Activated CD4-positive, alpha-beta T cell treated with anti-CD3 and anti-CD28 coated beads, Interleukin-2, amount 50 U/mL, for 16 hours (primary cell): Measurements from ENCODE around the gene RNF41.
"Not testable (repeated sequence)": the region's sequence is repeated elsewhere in the genome, so short reads cannot be mapped to it uniquely, and the experiment has no call there.

Experiments
- DNase-seq: peaks from one replicate; pipeline ENCODE4 v3.0.0-alpha.2; 2020

RNF41 gene

DNA sequence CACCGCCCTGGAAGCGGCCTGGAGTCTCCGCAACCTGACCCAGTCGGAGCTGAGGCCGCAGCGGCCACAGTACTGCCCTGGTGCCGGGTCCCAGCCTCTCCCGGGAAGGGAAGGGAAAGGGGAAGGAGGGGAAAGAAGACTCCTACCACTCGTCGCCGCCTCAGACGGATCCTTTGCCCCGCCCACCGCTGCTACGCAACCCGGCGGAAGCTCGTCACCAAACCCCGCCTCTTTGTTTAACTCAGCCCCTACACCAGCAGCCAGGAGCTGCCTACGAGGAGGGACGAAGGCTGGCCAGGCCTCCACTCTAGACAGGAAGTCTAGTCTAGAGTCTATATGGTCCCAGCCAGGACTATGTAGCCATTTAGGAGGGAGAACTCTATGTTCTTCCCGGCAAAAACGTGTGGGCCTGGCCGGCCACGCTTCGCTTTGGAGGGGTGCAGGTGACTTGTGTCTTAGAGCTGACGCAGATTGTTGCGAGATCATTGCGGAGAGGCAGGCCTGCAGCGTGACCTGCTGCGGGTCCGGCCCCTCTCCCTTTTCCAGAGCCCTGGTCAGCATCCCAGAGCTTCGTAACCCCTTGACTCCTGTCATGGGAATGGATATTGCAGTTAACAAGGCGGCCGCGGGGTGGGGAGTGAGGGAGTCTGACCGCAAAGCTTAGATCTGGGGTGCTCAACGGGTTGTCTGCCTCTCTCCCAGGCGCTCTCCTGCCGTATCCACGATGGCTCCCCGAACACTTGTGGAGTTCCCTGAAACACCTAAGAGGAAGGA, at the start of gene RNF41:
RNF41 (minus strand) TSS at position 166 of the 774 bp plus-strand sequence. CDS start 7,875 bp downstream, outside the sequence.
- DNase-seq, result peak; percentile 94

DNA sequence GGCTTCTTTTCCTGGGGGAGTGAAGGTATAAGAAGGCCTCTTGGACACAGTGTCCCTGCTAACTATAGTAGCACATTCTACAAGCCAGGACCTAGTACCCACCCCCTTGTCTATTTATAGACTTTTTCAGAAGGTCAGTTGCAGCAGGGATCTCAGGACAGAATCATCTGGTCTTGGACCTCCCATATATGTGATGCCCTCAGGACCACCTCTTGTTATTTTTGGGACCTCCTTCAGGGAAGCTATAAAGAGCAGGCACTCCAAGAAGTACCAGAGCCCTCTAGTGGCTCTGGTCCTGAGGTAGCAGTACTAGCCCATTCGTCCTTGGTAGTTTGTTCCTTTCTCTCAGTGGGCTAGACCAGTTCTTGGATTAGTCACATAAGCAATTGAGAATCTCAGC, 49.3 kb upstream of the RNF41 start:
- no peak for DNase-seq

DNA sequence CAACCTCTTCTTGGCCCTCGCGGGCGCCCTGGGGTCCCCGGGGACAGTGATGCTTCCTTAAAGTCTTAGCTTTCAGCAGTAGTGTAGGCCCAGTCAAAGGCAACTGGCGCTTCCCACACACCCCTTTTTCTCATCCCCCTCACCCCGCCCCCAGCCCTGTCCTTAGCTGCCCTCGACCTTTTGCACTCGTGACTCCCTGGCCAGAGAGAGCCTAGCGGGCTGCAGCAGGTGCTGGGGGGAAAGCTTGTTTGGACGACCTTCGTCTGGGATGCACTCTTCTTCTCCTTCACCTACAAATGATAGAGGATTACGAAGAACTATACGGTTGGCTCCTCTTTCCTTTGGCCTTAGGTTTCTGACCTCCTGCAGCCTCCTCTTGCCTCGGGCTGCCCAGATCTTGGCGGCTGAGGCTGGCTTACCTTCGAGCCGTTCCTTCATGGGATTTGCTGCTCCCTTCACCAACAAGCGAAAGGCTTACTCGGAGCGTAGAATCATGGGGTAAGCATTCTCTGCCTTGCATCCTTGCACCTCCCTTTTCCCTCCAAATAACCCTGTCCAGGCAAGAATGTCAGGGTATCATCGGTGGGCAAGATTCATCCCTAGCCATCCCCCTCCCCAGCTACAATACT, 45.8 kb upstream of the RNF41 start:
- DNase-seq, result no peak

DNA sequence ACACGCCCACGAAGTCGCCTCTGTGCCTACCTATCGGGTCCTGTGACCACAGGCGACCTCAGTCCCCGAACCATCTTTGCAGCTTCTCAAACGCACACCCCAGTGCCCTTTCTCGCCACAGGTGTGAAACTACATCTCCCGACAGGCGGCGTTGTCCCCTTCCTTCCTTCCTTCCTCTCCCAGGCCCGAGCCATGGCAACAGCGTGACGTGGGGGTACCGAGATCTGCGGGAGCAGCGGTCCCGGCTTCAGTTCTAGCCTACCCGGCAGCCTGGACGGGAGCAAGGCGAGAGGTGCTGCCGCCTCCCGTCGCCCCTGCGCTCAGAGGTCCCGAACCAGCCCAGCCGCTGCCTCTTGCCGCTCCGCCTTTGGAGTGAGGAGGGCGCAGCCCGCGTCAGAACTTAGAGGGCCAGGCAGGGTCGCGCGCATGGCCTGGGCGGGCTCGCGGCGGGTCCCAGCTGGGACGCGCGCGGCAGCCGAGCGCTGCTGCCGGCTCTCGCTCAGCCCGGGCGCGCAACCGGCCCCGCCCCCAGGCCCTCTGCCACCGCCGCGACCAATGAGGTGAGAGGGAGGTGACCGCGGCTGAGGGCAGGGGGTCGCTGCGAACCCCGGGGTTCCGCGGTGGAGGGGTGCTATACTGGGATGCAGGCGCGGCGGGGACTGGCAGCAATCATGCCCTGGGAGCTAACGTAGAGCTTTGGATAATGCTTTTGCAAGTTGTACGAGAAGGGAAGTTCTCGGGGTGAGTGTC, 45.1 kb upstream of the RNF41 start, which contains the start of gene COQ10A:
COQ10A (plus strand) TSS at position 250 of the 750 bp plus-strand sequence; CDS start at position 427, 177 bp downstream.
- peak; percentile 88 for DNase-seq

DNA sequence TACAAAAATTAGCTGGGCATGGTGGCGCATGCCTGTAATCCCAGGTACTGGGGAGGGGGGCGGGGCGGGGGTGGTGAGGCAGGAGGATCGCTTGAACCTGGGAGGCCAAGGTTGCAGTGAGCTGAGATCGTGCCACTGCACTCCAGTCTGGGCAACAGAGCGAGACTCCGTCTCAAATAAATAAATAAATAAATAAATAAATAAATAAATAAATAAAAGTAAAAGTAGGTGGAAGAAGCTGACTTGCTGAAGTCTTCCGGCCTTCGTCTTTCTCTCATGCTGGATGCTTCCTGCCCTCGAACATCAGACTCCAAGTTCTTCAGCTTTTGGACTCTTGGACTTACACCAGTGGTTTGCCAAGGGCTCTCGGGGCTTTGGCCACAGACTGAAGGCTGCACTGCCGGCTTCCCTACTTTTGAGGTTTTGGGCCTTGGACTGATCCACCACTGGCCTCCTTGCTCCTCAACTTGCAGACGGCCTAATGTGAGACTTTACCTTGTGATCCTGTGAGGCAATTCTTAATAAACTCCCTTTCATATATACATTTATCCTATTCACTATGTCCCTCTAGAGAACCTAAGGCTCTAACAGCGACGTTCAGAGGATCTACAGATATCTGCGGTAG, 44.5 kb upstream of the RNF41 start:
- not testable (repeated sequence) for DNase-seq

DNA sequence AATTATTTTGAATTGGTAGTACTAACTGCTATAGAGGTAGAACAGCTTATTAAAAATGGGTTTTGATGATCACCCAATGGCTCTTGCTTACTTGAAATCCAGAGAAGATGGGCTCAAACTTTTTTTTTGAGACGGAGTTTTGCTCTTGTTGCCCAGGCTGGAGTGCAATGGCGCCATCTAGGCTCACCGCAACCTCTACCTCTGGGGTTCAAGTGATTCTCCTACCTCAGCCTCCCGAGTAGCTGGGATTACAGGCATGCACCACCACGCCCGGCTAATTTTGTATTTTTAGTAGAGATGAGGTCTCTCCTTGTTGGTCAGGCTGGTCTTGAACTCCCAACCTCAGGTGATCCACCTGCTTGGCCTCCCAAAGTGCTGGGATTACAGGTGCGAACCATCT, 41.2 kb upstream of the RNF41 start:
- DNase-seq, result not testable (repeated sequence)

DNA sequence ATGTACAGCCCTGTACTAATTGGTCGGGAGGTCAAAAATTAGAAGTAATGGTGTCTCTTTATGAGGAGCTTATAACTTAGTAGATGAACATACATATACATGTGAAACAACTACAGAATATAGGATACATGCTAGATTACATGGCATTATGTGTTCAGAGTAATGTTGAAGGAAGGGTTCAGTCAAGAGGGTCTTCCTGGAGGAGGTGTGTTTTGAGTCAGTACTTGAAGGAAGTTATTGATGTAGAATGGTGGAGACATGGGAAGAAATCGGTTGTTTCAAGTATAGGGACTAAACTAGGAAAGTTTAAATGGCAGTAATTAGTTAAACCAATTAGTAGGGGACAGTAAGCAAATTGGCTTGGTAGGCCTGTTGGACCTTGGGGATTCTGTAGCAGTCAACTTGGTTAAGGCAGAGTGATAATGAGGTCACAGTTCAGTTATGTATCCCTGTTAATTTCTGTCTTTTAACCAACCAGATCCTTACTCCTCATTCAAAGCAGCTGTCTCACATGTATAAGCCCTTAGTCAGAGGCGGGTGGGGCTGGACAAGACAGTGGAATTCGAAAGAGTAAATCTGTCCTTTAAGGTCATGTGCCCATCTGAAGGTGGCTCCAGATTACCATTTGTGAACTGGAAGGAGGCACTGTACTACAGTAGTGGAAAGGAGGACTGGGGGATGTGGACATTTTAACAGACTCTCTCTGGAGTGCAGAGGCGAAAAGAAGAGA, 39.9 kb upstream of the RNF41 start:
- no peak for DNase-seq

DNA sequence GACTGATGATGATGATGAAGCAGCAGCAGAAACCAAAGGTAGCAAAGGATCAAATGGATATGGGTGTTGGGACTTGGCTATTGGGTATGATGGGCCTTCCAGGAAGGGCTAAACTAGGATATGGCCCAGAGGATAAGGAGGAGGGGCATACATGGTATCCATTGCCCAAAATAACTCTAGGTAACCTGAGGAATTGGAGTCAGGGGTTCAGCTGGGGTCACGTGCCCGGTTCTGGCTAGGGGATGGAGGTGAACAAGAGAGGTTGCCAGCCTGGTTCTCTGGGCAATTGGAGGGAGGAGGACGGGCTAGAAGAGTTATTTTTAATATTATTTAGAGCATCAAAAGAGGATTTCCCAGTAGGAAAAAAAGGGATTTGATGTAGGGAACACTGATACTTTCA, 39.2 kb upstream of the RNF41 start:
- DNase-seq, result no peak

DNA sequence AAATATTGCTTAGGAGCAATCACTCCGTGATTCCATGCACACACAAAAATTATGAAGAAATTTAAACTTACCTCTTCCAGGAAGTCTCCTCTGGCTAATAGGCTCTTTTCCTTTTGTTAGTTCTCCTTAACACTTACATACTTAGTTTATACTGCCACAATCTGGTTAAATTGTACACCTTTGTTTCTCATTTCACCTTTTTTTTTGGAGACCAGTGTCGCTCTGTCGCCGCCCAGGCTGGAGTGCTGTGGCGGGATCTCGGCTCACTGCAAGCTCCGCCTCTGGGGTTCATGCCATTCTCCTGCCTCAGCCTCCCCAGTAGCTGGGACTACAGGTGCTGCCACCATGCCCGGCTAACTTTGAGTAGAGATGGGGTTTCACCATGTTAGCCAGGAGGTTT, 38.7 kb upstream of the RNF41 start:
- no peak for DNase-seq

DNA sequence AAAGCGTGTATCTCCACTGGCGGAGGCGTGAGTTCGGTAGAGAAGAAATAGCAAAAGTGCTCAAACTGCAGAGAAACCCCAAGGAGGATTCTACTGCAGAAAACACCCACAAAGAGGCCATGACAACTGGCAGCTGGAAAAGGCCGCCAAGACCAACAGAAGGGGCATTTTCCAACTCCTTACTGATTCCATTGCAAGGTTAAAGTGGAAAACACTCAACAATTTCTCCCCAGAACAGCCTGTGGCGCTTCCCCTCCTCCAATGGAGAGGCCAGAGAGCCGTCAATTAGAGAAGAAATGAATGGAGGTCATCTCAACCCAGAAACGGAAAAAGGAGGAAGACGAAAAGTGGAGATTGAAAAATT, 37.1 kb upstream of the RNF41 start:
- no peak for DNase-seq

DNA sequence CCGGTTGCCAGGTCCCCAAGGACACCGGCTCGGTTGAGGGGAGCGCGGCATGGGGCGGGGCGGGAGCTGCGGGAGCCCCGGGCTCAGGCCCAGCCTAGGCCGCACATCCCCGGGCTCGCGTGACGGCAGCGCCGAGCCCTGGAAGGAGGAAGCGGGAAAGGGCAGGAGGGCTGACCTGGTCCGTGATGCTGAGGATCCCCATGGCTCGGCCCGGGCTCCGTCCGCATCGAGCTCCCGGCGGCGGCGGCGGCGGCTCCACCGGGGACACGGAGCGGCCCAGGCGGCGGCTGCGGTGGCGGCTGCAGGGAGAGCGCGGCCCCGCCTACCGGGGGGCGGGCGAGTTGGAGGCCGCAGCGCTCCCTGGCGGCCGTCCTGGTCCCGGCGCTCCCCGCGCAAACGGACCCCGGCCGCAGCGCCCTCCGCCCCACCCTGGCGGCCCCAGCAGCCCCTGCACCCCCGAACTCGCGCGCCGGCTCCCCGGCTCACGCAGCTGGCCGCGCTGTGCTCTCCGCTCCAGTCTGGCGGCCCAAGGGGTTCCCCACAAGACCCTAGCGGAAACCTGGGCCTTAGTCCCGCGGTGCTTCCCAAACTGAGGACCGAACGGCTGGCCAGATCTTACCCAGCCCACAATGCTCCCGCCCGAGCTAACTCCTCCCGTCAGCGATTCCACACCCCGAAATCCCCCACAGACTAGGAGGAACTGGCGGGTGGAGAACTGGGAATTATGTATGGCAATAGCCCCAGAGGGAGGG, 36.5 kb upstream of the RNF41 start, which contains the start of gene ANKRD52:
ANKRD52 (minus strand) TSS at position 317 of the 752 bp plus-strand sequence; CDS start at position 202, 115 bp downstream.
- DNase-seq, result peak; percentile 77

DNA sequence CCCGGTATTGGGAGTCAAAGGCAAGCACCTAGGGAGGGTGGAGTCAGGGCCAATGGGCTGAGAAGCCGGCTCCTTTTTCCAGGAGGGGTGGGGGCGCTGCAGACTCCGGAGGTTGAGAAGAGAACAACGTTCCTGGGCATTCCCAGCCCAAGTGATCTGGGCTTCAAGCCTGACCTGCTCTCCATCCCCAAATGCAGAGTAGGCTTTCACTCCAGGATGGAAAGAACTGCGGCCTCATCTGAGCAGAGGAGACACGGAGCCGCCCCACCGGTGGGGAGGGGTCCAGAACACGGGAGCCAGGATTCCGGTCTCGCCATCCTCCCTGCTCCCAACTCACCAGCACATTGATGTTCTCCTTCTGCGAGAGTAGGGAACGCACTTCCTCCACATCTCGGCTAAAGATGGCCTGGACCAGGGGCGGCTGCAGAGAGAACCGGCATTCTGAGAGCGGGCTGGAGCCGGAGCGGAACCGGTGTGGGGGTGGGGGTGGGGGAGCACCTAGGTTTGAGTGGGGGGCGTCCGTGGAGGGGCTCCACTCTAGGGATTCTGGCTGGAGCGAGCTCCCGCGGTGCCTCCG, 35.9 kb upstream of the RNF41 start:
- DNase-seq, result no peak

DNA sequence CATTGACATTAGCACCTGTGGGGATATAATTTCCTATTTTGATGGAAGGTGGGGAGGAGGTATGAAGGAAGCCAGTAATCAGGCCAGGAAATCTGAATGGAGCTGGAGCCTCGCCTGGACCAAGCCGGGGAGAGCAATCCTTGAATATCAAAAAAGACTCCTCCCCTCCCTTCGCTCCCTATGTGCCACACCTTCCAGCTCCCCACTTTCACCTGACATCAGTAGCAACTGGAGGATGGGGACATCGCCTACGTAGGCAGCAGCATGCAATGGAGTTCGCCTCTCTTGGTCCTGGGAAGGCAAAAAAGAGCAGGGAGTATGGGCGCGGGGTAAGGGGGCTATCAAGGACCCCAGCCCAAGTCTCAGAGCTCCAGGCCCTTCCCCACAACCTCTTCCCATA, 35.3 kb upstream of the RNF41 start:
- no peak for DNase-seq

DNA sequence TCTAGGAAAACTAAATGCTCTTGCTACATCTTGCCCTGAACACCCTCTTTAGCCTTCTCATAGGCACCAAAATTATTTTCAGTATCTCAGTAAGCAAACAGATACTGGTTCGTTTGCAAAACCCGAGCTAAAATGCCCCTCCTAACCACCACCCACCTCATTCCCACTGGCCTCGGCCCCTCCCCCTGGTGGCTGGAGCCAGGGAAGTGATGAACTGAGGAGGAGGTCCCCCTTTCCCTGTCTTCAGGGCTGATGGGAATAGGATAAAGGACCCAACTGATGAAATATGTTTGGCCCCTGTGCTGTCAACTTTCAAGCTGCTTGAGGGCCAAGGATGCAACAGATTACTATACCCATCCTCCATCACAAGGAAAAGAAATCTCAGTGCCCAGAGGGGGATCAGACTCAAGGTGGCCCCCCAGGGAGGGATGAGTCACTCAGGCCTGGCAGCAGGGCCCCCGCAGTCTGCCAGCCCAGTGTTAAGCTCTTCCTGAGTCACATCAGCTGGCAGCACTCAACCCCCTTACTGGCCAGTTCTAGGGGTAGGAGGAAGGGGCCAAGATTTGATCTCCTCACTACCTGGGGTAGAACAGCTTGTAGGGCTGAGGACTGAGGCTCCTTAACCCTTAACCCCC, 34.7 kb upstream of the RNF41 start:
- no peak for DNase-seq

DNA sequence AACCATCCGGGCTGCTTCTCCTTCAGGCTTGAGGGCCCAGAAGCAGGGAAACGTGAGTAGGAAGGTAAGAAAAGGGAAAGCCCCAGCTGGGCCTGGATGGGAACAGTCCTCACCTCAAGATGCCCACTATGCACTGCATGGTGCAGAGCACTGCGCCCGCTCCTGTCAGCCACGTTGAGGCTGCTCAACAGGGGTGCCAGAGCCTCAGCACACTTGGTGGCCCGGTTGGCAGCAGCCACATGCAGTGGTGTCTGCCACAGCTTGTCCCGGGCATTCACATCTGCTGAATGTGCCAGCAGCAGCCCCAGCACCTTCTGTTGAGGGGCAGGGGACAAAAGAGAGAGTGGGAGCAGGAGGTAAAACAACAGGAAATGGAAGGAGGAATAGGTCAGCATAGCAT, 33.9 kb upstream of the RNF41 start:
- no peak for DNase-seq

DNA sequence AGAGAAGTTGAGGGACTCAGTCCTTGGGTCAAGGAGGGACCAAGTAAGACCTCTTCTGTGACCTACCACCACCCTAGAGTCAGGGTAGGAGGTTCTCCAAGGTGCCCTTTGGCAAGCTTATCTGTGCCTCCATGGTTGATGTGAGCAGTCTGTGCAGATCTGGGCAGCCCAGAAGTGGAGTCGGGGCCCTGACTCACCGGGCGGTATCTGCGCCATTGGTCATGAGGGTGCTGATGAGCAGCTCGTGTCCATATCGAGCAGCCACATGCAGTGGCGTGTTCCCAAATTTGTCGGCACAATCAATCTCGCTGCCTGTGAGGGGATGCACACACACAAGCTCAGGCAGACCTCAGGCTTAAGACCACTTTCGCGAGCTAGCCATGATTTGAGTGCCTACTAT, 31.4 kb upstream of the RNF41 start:
- DNase-seq, result no peak

DNA sequence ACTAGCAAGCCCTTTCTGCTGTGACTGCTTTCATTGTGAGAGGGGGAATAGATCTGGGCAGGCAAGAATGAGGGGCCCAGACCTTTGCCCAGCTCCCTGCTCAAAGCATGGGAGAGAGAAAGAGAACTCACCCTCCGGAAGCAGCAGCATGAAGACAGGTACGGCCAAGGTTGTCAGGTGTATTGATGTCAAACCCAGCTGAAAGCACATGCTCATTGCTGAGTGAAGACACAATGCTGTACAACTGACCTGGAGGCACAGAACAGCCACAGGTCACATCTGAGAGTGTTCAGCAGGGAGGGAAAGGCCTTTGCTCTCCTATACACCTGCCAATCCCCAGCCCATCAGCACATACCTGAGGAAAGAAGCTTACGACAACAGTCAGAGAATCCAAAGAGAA, 30.9 kb upstream of the RNF41 start:
- no peak for DNase-seq

DNA sequence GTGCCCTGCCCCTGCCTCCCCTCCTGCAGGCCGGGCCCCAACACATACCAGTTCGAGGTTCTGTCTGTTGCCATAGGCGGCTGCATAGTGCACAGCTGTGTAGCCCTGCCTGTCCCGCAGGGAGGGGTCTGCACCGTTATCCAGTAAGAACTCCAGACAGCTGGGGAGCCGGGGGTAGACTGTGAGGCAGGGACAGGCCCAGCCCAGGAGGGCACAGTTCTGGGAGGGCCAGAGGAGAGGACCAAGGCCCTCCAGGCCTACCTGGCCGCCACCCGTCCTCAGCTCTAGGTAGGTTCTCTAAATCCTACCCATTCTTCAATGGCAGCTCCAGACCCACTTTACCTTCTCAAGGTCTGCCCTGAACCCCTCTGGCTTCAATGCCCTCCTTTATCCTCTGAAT, 27.0 kb upstream of the RNF41 start:
- no peak for DNase-seq

DNA sequence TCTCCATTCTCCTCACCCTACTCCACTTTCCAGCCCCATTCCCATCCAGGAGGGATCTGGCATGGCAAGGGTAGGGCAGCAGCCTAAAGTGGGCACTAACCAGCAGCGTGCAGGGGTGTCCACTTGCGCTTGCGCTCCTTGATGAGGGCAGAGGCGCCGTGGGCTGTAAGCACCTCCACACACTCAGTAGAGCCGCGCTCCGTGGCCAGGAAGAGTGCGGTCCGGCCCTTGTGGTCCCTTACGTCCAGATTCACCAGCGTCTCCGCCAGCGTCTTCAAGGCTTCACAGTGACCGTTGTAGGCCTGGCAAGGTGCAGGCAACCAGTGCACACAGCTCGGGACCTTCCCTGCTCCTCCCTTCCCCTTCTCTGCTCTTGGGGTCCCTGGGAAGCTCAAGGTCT, 26.2 kb upstream of the RNF41 start:
- DNase-seq, result no peak

DNA sequence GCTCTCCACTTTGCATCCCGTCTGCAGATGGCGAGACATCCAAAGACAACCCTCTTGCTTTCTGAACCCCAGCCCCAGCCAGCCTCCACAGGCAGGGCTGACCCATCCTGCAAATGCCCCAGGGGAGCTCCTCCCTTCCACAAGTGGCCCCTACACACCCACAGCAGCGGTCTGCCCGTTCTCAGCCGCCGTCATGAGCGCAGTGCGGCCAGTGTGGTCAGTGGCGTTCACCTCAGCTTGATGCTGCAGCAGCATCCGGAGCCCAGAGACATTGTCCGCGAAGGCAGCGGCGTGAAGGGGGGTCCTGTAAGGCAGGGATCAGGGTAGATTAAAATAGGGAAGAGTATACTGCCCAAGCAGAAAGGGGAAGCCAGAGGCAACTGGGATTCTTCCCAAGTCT, 22.8 kb upstream of the RNF41 start:
- no peak for DNase-seq

DNA sequence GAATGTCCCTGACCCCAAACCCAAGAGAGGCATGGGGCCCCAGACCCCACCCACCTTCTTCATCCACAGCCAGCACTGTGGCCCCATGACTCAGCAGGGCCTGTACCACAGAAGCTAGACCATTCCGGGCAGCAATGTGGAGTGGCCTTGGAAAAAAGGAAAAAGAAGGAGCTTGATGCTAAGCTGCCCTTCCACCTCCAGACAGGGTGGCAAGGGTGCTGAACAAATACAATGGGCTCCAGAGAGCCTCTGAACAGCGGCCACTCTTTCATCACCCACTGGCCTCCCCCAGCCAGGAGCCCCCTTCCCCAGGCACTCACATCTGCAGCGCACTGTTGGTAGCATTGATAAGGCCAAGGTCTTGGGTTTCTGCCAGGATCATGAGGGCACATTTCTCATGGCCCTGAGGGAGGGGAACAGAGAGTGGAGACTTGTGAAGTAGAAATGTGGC, 22.0 kb upstream of the RNF41 start:
- no peak for DNase-seq
